Kidney epithelial cell (primary cell): ENCODE results near the gene ERICH6B. TPM values are rescaled to one million over a fixed set of nuclear protein-coding genes. Genes with fewer than 3 reads are reported as not detected.
"Not testable (repeated sequence)": the region's sequence is repeated elsewhere in the genome, so short reads cannot be mapped to it uniquely, and the experiment has no call there.

Source experiments
- DNase-seq: peaks from one replicate; pipeline ENCODE4 v3.0.0-alpha.2; 2010; ENCODE audit warnings: low read depth
- H3K27me3 ChIP-seq: 2 replicates; pipeline ENCODE4 v1.6.0; 2011; ENCODE audit warnings: low read length; ENCODE audit not compliant: control insufficient read depth, insufficient read depth
- H3K36me3 ChIP-seq: 2 replicates; pipeline ENCODE4 v1.5.1; 2011; ENCODE audit warnings: low read length; ENCODE audit not compliant: control insufficient read depth, insufficient read depth
- H3K4me3 ChIP-seq: 2 replicates; pipeline ENCODE4 v1.5.1; 2011; ENCODE audit warnings: low read depth, mild to moderate bottlenecking, control low read depth, low read length
- CTCF ChIP-seq: IDR thresholded peaks from 2 replicates; pipeline ENCODE4 v1.5.1; 2011; ENCODE audit warnings: mild to moderate bottlenecking, moderate library complexity, low read length, control low read depth, inconsistent platforms; ENCODE audit not compliant: insufficient read depth, poor library complexity, severe bottlenecking
- total RNA-seq: library from RNA; depleted of rRNA; stranded (reverse); fragments of >200 nt; gene quantifications from 2 replicates; pipeline ENCODE4 v1.2.3, GENCODE V29; 2015

The ERICH6B gene
- total RNA-seq, 1 donor from 2014 or later: not detected

GRCh38 chr13:45635291-45635690 is 19.8 kb upstream of the ERICH6B start:
- DNase-seq, H3K4me3 ChIP-seq, H3K36me3 ChIP-seq, H3K27me3 ChIP-seq: not testable (repeated sequence)

- no peak for DNase-seq
- no peak overlapping the region for H3K4me3 ChIP-seq
- H3K36me3 ChIP-seq: no peaks in the 10 kb centered on the region
- TF ChIP-seq CTCF: no peak
- H3K27me3 ChIP-seq: no peaks in the 10 kb centered on the region
Observed at GRCh38 chr13:45630791-45631190, 15.3 kb upstream of the ERICH6B start.

- H3K4me3 ChIP-seq: no peak overlapping the region
- TF ChIP-seq CTCF: no peak
- no peaks in the 10 kb centered on the region for H3K36me3 ChIP-seq
- no peaks in the 10 kb centered on the region for H3K27me3 ChIP-seq
- DNase-seq: no peak
Observed at GRCh38 chr13:45629940-45630339, 14.4 kb upstream of the ERICH6B start.

GRCh38 chr13:45628094-45628493 is 12.6 kb upstream of the ERICH6B start:
- no peak overlapping the region for H3K4me3 ChIP-seq
- no peaks in the 10 kb centered on the region for H3K27me3 ChIP-seq
- no peak for DNase-seq
- TF ChIP-seq CTCF: no peak
- no peaks in the 10 kb centered on the region for H3K36me3 ChIP-seq

GRCh38 chr13:45627656-45628055 is 12.1 kb upstream of the ERICH6B start:
- no peak for DNase-seq
- TF ChIP-seq CTCF: no peak
- Histone ChIP-seq H3K4me3 (no peak overlapping the region), H3K27me3 (no peaks in the 10 kb centered on the region), H3K36me3 (no peaks in the 10 kb centered on the region)

- DNase-seq: no peak
- no peak for TF ChIP-seq CTCF
- Histone ChIP-seq H3K36me3 (no peaks in the 10 kb centered on the region), H3K27me3 (peaks cover 7% of the 10 kb centered on the region), H3K4me3 (no peak overlapping the region)
Observed at GRCh38 chr13:45626731-45627374, 11.3 kb upstream of the ERICH6B start.
